ENCODE data around the gene CDH11.

GRCh38 chr16:65071433-65072311, 50.2 kb downstream of the CDH11 start:
- TF ChIP-seq POLR2AphosphoS5 (IDR thresholded peaks at IDR 0.05; ENCODE audit: low read depth, low read length) (no peak; the same call in 1 of the 2 replicates), REST (IDR thresholded peaks at IDR 0.05; ENCODE audit: insufficient read depth in 1 of 2, low read depth in 2 of 2, low read length in 2 of 2) (no peak), TAF1 (IDR thresholded peaks at IDR 0.05; ENCODE audit: borderline replicate concordance, insufficient read depth, low read length) (no peak)

Measured in PFSK-1 (cell line).